B cell (primary cell): Measurements from ENCODE around the gene TMEM220. TPM values are rescaled to one million over a fixed set of nuclear protein-coding genes. Genes with fewer than 3 reads are reported as not detected.

Experiments used
- ATAC-seq: fragments of 200-7000 bp; cut with Tn5 transposase; one replicate; pipeline ENCODE4 v1.10.0; 2021; ENCODE audit warnings: low read depth, mild to moderate bottlenecking, moderate number of reproducible peaks, moderate library complexity
- CTCF ChIA-PET: fragments of 350-600 bp; sonication (Branson Sonifier 250); formaldehyde crosslinking; loops from one replicate; lab custom pipeline; 2021; ENCODE audit warnings: antibody characterized with exemption, inconsistent platforms; lab: Charles Lee
- POLR2A ChIA-PET: fragments of 350-600 bp; sonication (Branson Sonifier 250); formaldehyde crosslinking; loops from one replicate; lab custom pipeline; 2021; ENCODE audit warnings: antibody characterized with exemption; lab: Charles Lee
- DNase-seq: peaks from one replicate; pipeline ENCODE4 v3.0.0; 2013
- H2AFZ ChIP-seq: 2 replicates; pipeline ENCODE4 v1.6.1; 2012; ENCODE audit warnings: mild to moderate bottlenecking, low read depth, low read length; ENCODE audit not compliant: insufficient read depth, poor library complexity, severe bottlenecking
- H3K27ac ChIP-seq, 2 donors: 1 replicate in 1 of 2; 2 replicates in 1 of 2; pipeline ENCODE4 v1.5.1; 2012 to 2013; ENCODE audit warnings: low read length in 2 of 2, mild to moderate bottlenecking in 2 of 2, moderate library complexity in 1 of 2
- H3K27me3 ChIP-seq, 4 experiments: fragments of 200-600 bp in 1 of 4; sonication (generic) in 1 of 4; replicated peaks in 1 of 4; 1 replicate in 2 of 4; 2 replicates in 2 of 4; pipeline versions ENCODE4 v1.6.1 to v1.7.0; 2013 to 2016; ENCODE audit warnings: low read length in 3 of 4, mild to moderate bottlenecking in 2 of 4, mixed read lengths in 1 of 4, moderate library complexity in 1 of 4; ENCODE audit not compliant: insufficient read depth in 4 of 4, control insufficient read depth in 3 of 4; ENCODE audit errors: control extremely low read depth in 1 of 4
- H3K36me3 ChIP-seq, 2 experiments: replicated peaks in 1 of 2; 1 replicate in 1 of 2; 2 replicates in 1 of 2; pipeline versions ENCODE4 v1.6.1 to v1.7.1; 2013; ENCODE audit warnings: low read length in 1 of 2; ENCODE audit not compliant: insufficient read depth in 2 of 2, control insufficient read depth in 1 of 2; ENCODE audit errors: control extremely low read depth in 1 of 2, extremely low read depth in 1 of 2
- H3K4me1 ChIP-seq, 2 donors: fragments of 200-600 bp in 1 of 2; sonication (generic) in 1 of 2; 1 replicate in 1 of 2; 2 replicates in 1 of 2; pipeline versions ENCODE4 v1.5.1 to v1.6.1; 2013 to 2017; ENCODE audit warnings: low read length in 2 of 2; ENCODE audit not compliant: control insufficient read depth in 2 of 2, insufficient read depth in 2 of 2
- H3K4me2 ChIP-seq: replicated peaks from 2 replicates; pipeline ENCODE3; 2012; ENCODE audit warnings: mild to moderate bottlenecking, low read depth, low read length; ENCODE audit not compliant: poor library complexity, severe bottlenecking
- H3K4me3 ChIP-seq, 5 experiments: fragments of 200-600 bp in 1 of 5; sonication (generic) in 1 of 5; 1 replicate in 3 of 5; 2 replicates in 2 of 5; pipeline versions ENCODE4 v1.5.1 to v1.7.0; 2011 to 2016; ENCODE audit warnings: low read length in 4 of 5, mild to moderate bottlenecking in 4 of 5, low read depth in 2 of 5, control low read depth in 1 of 5, moderate library complexity in 1 of 5; ENCODE audit not compliant: insufficient read depth in 1 of 5; ENCODE audit errors: control extremely low read depth in 1 of 5, extremely low read depth in 1 of 5
- H3K79me2 ChIP-seq: fragments of 200-600 bp; sonication (generic); one replicate; pipeline ENCODE4 v1.6.0; 2016; ENCODE audit warnings: low read length; ENCODE audit not compliant: control insufficient read depth, insufficient read depth
- H3K9ac ChIP-seq: fragments of 200-600 bp; sonication (generic); 2 replicates; pipeline ENCODE4 v1.6.1; 2017; ENCODE audit warnings: mild to moderate bottlenecking, low read length, moderate library complexity
- H3K9me3 ChIP-seq, 3 donors: one replicate each; pipeline versions ENCODE4 v1.6.1 to v1.7.1; 2013; ENCODE audit warnings: low read length in 2 of 3; ENCODE audit not compliant: control insufficient read depth in 2 of 3, insufficient read depth in 1 of 3; ENCODE audit errors: control extremely low read depth in 1 of 3
- H4K20me1 ChIP-seq: 2 replicates; pipeline ENCODE4 v1.6.0; 2012; ENCODE audit warnings: mild to moderate bottlenecking, low read length; ENCODE audit not compliant: insufficient read depth, control insufficient read depth, poor library complexity, severe bottlenecking
- H3K27ac Mint-ChIP-seq: one replicate; pipeline ENCODE4 v1.8.0; 2021; ENCODE audit warnings: mixed read lengths
- H3K27me3 Mint-ChIP-seq: one replicate; pipeline ENCODE4 v1.8.0; 2021; ENCODE audit warnings: mixed read lengths
- H3K4me1 Mint-ChIP-seq: one replicate; pipeline ENCODE4 v1.8.0; 2021; ENCODE audit warnings: mixed read lengths
- H3K4me3 Mint-ChIP-seq: one replicate; pipeline ENCODE4 v1.8.0; 2021; ENCODE audit warnings: mixed read lengths
- H3K9me3 Mint-ChIP-seq: one replicate; pipeline ENCODE4 v1.8.0; 2022; ENCODE audit warnings: mixed read lengths; ENCODE audit not compliant: insufficient read depth
- CTCF ChIP-seq: fragments of 200-600 bp; IDR thresholded peaks from one replicate; pipeline ENCODE4 v1.8.0; 2022; ENCODE audit warnings: antibody characterized with exemption, mild to moderate bottlenecking
- EZH2 ChIP-seq: IDR thresholded peaks from 2 replicates; pipeline ENCODE4 v1.6.1; 2012; ENCODE audit warnings: borderline replicate concordance, low read depth, mild to moderate bottlenecking, moderate library complexity, low read length; ENCODE audit not compliant: insufficient read depth, poor library complexity, severe bottlenecking
- WGBS: methylation state at CpG from one replicate; pipeline ENCODE4 v1.1.5; 2013; ENCODE audit warnings: missing lambda C conversion rate; ENCODE audit not compliant: insufficient coverage; 5-methylcytosine and 5-hydroxymethylcytosine counted together
- intact Hi-C: fragments of 100-400 bp; cut with micrococcal nuclease; formaldehyde crosslinking; loops from one replicate; pipeline ENCODE4 v1.10.0; 2022
- polyA plus RNA-seq: library from polyadenylated mRNA; depleted of rRNA; stranded (reverse); fragments of >200 nt; gene quantifications from 2 replicates; pipeline ENCODE4 v1.2.3, GENCODE V29; 2012
- total RNA-seq, 2 donors: library from RNA; stranded (reverse); fragments of 120-200 nt in 1 of 2; gene quantifications; 1 replicate in 1 of 2; 2 replicates in 1 of 2; pipeline versions ENCODE4 v1.2.3 to v1.2.4, GENCODE V29; 2013 to 2022

Gene TMEM220
- total and polyA plus RNA-seq, 2 donors (not counting 1 experiment from before 2014, with no cell fraction given), result 2.9 to 7.4 TPM

DNA sequence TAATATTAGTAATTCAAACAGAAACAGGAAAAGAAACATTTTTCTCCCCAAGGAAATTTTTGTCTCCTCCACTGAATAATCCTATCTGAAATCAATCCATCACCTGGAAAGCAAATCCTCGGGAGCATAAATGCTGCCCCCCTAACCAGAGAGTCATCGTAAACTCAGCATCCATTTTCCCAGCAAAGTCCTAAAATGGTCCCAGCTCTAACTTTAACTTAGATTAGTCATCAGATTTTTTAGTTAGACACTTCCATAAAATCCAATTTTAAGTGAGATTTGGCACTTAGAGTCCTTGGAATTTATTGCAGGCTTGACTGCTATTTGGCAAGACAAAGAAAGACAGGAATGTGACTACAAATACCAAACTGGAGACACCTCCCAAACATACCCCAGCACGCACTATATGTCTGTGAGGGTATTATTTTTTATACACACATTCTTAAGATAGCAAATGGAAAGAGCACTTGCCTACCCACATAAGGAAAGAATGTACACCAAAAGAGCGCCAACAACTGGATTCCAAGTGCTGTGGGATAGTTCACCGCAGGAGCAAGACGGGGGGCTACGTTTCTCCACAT lies 47.9 kb downstream of the TMEM220 start:
- ChIA-PET POLR2A (no interaction called here), CTCF (no interaction called here)
- Mint-ChIP-seq H3K4me1 (no peaks in the 10 kb centered on the region), H3K4me3 (no peak overlapping the region), H3K27ac (no peak overlapping the region), H3K9me3 (no peaks in the 10 kb centered on the region), H3K27me3 (no peaks in the 10 kb centered on the region)
- peaks cover 9 to 62% of the 10 kb centered on the region in 2 experiments for H3K36me3 ChIP-seq
- DNase-seq, result no peak
- H3K4me1 ChIP-seq, result no peaks in the 10 kb centered on the region
- no peaks in the 10 kb centered on the region for H3K27me3 ChIP-seq
- intact Hi-C loops, result loop anchor here (2.0 kb wide), 1 partner anchor 35 kb away; no protein-coding TSS in a partner anchor
- peaks cover 4% of the 10 kb centered on the region for H4K20me1 ChIP-seq
- H3K27ac ChIP-seq, result no peak overlapping the region
- H3K4me2 ChIP-seq, result no peak overlapping the region
- no peak overlapping the region for H3K9ac ChIP-seq
- peaks cover 15% of the 10 kb centered on the region for H3K79me2 ChIP-seq
- H3K9me3 ChIP-seq, result no peaks in the 10 kb centered on the region
- no peak for ATAC-seq
- TF ChIP-seq CTCF (no peak), EZH2 (no peak)
- H2AFZ ChIP-seq, result no peak overlapping the region
- H3K4me3 ChIP-seq, result no peak overlapping the region
- 80% methylated on average over 2 of the region's 7 CpGs for WGBS

GRCh38 chr17:10674704-10675103 lies 55.1 kb downstream of the TMEM220 start:
- Mint-ChIP-seq H3K4me3 (no peak overlapping the region), H3K27me3 (no peaks in the 10 kb centered on the region), H3K4me1 (no peaks in the 10 kb centered on the region), H3K27ac (no peak overlapping the region), H3K9me3 (no peaks in the 10 kb centered on the region)
- H3K27ac ChIP-seq, result no peak overlapping the region
- H2AFZ ChIP-seq, result no peak overlapping the region
- H3K9ac ChIP-seq, result no peak overlapping the region
- TF ChIP-seq EZH2 (no peak), CTCF (no peak)
- H3K4me3 ChIP-seq, result no peak overlapping the region
- H3K9me3 ChIP-seq, result no peaks in the 10 kb centered on the region
- DNase-seq (no peak), ATAC-seq (no peak)
- POLR2A ChIA-PET, result no interaction called here
- H3K27me3 ChIP-seq, result no peaks in the 10 kb centered on the region
- CTCF ChIA-PET, result interaction anchor here (0.7 to 1.0 kb wide), 2 partner anchors 11 to 171 kb away, joined by 3 read pairs; no protein-coding TSS in a partner anchor
- intact Hi-C loops, result no loop called here
- H3K4me1 ChIP-seq, result no peaks in the 10 kb centered on the region
- no peaks in the 10 kb centered on the region for H3K79me2 ChIP-seq
- H3K36me3 ChIP-seq, result peaks cover 3 to 20% of the 10 kb centered on the region in 2 experiments
- H4K20me1 ChIP-seq, result no peaks in the 10 kb centered on the region
- H3K4me2 ChIP-seq, result no peak overlapping the region
- WGBS, result 98% methylated on average over 4 of the region's 4 CpGs
